Measurements from ENCODE around the gene ATP8B3.

The ATP8B3 gene

GRCh38 chr19:1785310-1785709 is 26.8 kb downstream of the ATP8B3 start:
- no peak overlapping the region for H2BK15ac ChIP-seq (replicated peaks; ENCODE audit: low read depth)
- no peak overlapping the region for H3K9ac ChIP-seq (ENCODE audit: low read length)
- H3K4me1 ChIP-seq (ENCODE audit: control insufficient read depth, low read depth, low read length) = no peaks in the 10 kb centered on the region
- no peak overlapping the region for H3K4ac ChIP-seq (ENCODE audit: low read depth, low read length)
- H3K36me3 ChIP-seq (ENCODE audit: control insufficient read depth, insufficient read depth, low read length) = no peaks in the 10 kb centered on the region
- no peak overlapping the region for H4K8ac ChIP-seq (ENCODE audit: low read depth, low read length)
- no peak overlapping the region for H2BK120ac ChIP-seq (ENCODE audit: low read depth, low read length)
- no peaks in the 10 kb centered on the region for H3K27me3 ChIP-seq (ENCODE audit: insufficient read depth, low read length, poor library complexity)
- H3K27ac ChIP-seq (ENCODE audit: low read depth, low read length) = no peak overlapping the region
- H4K5ac ChIP-seq (ENCODE audit: low read length) = no peak overlapping the region
- H3K79me1 ChIP-seq (ENCODE audit: low read length) = no peaks in the 10 kb centered on the region
- no peak overlapping the region for H3K4me3 ChIP-seq (ENCODE audit: low read length)
- H3K79me2 ChIP-seq (ENCODE audit: control insufficient read depth, insufficient read depth, low read length) = no peaks in the 10 kb centered on the region
- H3K4me2 ChIP-seq (ENCODE audit: low read length) = no peak overlapping the region
- no peak overlapping the region for H3K18ac ChIP-seq (ENCODE audit: low read length)
- no peak overlapping the region for H2AK5ac ChIP-seq (ENCODE audit: low read length)
- WGBS (ENCODE audit: extremely low coverage, insufficient coverage, low lambda C conversion rate) = no CpG with 5 or more reads among the region's 19 CpGs
- no peak overlapping the region for H2BK5ac ChIP-seq (ENCODE audit: low read length)
- DNase-seq = no peak
- no peak overlapping the region for H3K23ac ChIP-seq (ENCODE audit: low read length)
- no peak overlapping the region for H3K56ac ChIP-seq (ENCODE audit: low read length)

GRCh38 chr19:1783874-1784273 is 28.2 kb downstream of the ATP8B3 start:
- no peak overlapping the region for H2BK15ac ChIP-seq (replicated peaks; ENCODE audit: low read depth)
- H3K36me3 ChIP-seq (ENCODE audit: control insufficient read depth, insufficient read depth, low read length) = no peaks in the 10 kb centered on the region
- H2BK5ac ChIP-seq (ENCODE audit: low read length) = no peak overlapping the region
- H2BK120ac ChIP-seq (ENCODE audit: low read depth, low read length) = no peak overlapping the region
- no peak overlapping the region for H3K23ac ChIP-seq (ENCODE audit: low read length)
- H3K79me2 ChIP-seq (ENCODE audit: control insufficient read depth, insufficient read depth, low read length) = no peaks in the 10 kb centered on the region
- no peak overlapping the region for H3K4ac ChIP-seq (ENCODE audit: low read depth, low read length)
- no peak overlapping the region for H4K8ac ChIP-seq (ENCODE audit: low read depth, low read length)
- no peak overlapping the region for H2AK5ac ChIP-seq (ENCODE audit: low read length)
- no peak for DNase-seq
- no peak overlapping the region for H3K9ac ChIP-seq (ENCODE audit: low read length)
- no peak overlapping the region for H3K56ac ChIP-seq (ENCODE audit: low read length)
- no CpG with 5 or more reads among the region's 9 CpGs for WGBS (ENCODE audit: extremely low coverage, insufficient coverage, low lambda C conversion rate)
- H3K27ac ChIP-seq (ENCODE audit: low read depth, low read length) = no peak overlapping the region
- peaks cover 9% of the 10 kb centered on the region for H3K27me3 ChIP-seq (ENCODE audit: insufficient read depth, low read length, poor library complexity)
- H4K5ac ChIP-seq (ENCODE audit: low read length) = no peak overlapping the region
- no peaks in the 10 kb centered on the region for H3K4me1 ChIP-seq (ENCODE audit: control insufficient read depth, low read depth, low read length)
- H3K79me1 ChIP-seq (ENCODE audit: low read length) = no peaks in the 10 kb centered on the region
- no peak overlapping the region for H3K18ac ChIP-seq (ENCODE audit: low read length)
- no peak overlapping the region for H3K4me3 ChIP-seq (ENCODE audit: low read length)
- H3K4me2 ChIP-seq (ENCODE audit: low read length) = no peak overlapping the region

- H2AK5ac ChIP-seq (ENCODE audit: low read length) = no peak overlapping the region
- H4K8ac ChIP-seq (ENCODE audit: low read depth, low read length) = no peak overlapping the region
- peaks cover 11% of the 10 kb centered on the region for H3K27me3 ChIP-seq (ENCODE audit: insufficient read depth, low read length, poor library complexity)
- H3K79me1 ChIP-seq (ENCODE audit: low read length) = no peaks in the 10 kb centered on the region
- H3K4ac ChIP-seq (ENCODE audit: low read depth, low read length) = no peak overlapping the region
- no peak overlapping the region for H4K5ac ChIP-seq (ENCODE audit: low read length)
- H3K23ac ChIP-seq (ENCODE audit: low read length) = no peak overlapping the region
- no peaks in the 10 kb centered on the region for H3K79me2 ChIP-seq (ENCODE audit: control insufficient read depth, insufficient read depth, low read length)
- no peak overlapping the region for H3K4me3 ChIP-seq (ENCODE audit: low read length)
- H2BK5ac ChIP-seq (ENCODE audit: low read length) = no peak overlapping the region
- H3K56ac ChIP-seq (ENCODE audit: low read length) = no peak overlapping the region
- H3K18ac ChIP-seq (ENCODE audit: low read length) = no peak overlapping the region
- no peak overlapping the region for H3K9ac ChIP-seq (ENCODE audit: low read length)
- H3K4me1 ChIP-seq (ENCODE audit: control insufficient read depth, low read depth, low read length) = no peaks in the 10 kb centered on the region
- no peak overlapping the region for H2BK15ac ChIP-seq (replicated peaks; ENCODE audit: low read depth)
- H2BK120ac ChIP-seq (ENCODE audit: low read depth, low read length) = no peak overlapping the region
- H3K36me3 ChIP-seq (ENCODE audit: control insufficient read depth, insufficient read depth, low read length) = no peaks in the 10 kb centered on the region
- no peak overlapping the region for H3K4me2 ChIP-seq (ENCODE audit: low read length)
- H3K27ac ChIP-seq (ENCODE audit: low read depth, low read length) = no peak overlapping the region
- no CpG with 5 or more reads among the region's 4 CpGs for WGBS (ENCODE audit: extremely low coverage, insufficient coverage, low lambda C conversion rate)
- DNase-seq = no peak
Observed at GRCh38 chr19:1783354-1783753, 28.7 kb downstream of the ATP8B3 start.

GRCh38 chr19:1782521-1782920 is 29.6 kb downstream of the ATP8B3 start:
- Histone ChIP-seq H3K79me2 (ENCODE audit: control insufficient read depth, insufficient read depth, low read length) (no peaks in the 10 kb centered on the region), H2BK5ac (ENCODE audit: low read length) (no peak overlapping the region), H2BK15ac (replicated peaks; ENCODE audit: low read depth) (no peak overlapping the region), H3K4me2 (ENCODE audit: low read length) (no peak overlapping the region), H4K8ac (ENCODE audit: low read depth, low read length) (no peak overlapping the region), H3K4me3 (ENCODE audit: low read length) (no peak overlapping the region), H2BK120ac (ENCODE audit: low read depth, low read length) (no peak overlapping the region), H3K27me3 (ENCODE audit: insufficient read depth, low read length, poor library complexity) (peaks cover 12% of the 10 kb centered on the region), H3K79me1 (ENCODE audit: low read length) (no peaks in the 10 kb centered on the region), H3K18ac (ENCODE audit: low read length) (no peak overlapping the region), H3K36me3 (ENCODE audit: control insufficient read depth, insufficient read depth, low read length) (no peaks in the 10 kb centered on the region), H3K4ac (ENCODE audit: low read depth, low read length) (no peak overlapping the region), H3K23ac (ENCODE audit: low read length) (no peak overlapping the region), H4K5ac (ENCODE audit: low read length) (no peak overlapping the region), H3K56ac (ENCODE audit: low read length) (no peak overlapping the region), H3K9ac (ENCODE audit: low read length) (no peak overlapping the region), H3K4me1 (ENCODE audit: control insufficient read depth, low read depth, low read length) (no peaks in the 10 kb centered on the region), H2AK5ac (ENCODE audit: low read length) (no peak overlapping the region), H3K27ac (ENCODE audit: low read depth, low read length) (no peak overlapping the region)
- WGBS (ENCODE audit: extremely low coverage, insufficient coverage, low lambda C conversion rate) = no CpG with 5 or more reads among the region's 7 CpGs
- no peak for DNase-seq

GRCh38 chr19:1780272-1780958 is 31.7 kb downstream of the ATP8B3 start:
- no peak overlapping the region for H2BK15ac ChIP-seq (replicated peaks; ENCODE audit: low read depth)

GRCh38 chr19:1779574-1779973 is 32.5 kb downstream of the ATP8B3 start:
- H3K36me3 ChIP-seq (ENCODE audit: control insufficient read depth, insufficient read depth, low read length) = no peaks in the 10 kb centered on the region
- no peak for DNase-seq
- no peak overlapping the region for H2BK5ac ChIP-seq (ENCODE audit: low read length)
- no peak overlapping the region for H2AK5ac ChIP-seq (ENCODE audit: low read length)
- no peak overlapping the region for H3K27ac ChIP-seq (ENCODE audit: low read depth, low read length)
- WGBS (ENCODE audit: extremely low coverage, insufficient coverage, low lambda C conversion rate) = no CpG with 5 or more reads among the region's 16 CpGs
- no peaks in the 10 kb centered on the region for H3K79me1 ChIP-seq (ENCODE audit: low read length)
- no peak overlapping the region for H2BK120ac ChIP-seq (ENCODE audit: low read depth, low read length)
- H3K4me2 ChIP-seq (ENCODE audit: low read length) = no peak overlapping the region
- H3K4ac ChIP-seq (ENCODE audit: low read depth, low read length) = no peak overlapping the region
- H3K56ac ChIP-seq (ENCODE audit: low read length) = no peak overlapping the region
- no peak overlapping the region for H3K9ac ChIP-seq (ENCODE audit: low read length)
- no peak overlapping the region for H3K4me3 ChIP-seq (ENCODE audit: low read length)
- no peak overlapping the region for H4K5ac ChIP-seq (ENCODE audit: low read length)
- no peak overlapping the region for H3K23ac ChIP-seq (ENCODE audit: low read length)
- H3K79me2 ChIP-seq (ENCODE audit: control insufficient read depth, insufficient read depth, low read length) = no peaks in the 10 kb centered on the region
- H2BK15ac ChIP-seq (replicated peaks; ENCODE audit: low read depth) = no peak overlapping the region
- no peaks in the 10 kb centered on the region for H3K4me1 ChIP-seq (ENCODE audit: control insufficient read depth, low read depth, low read length)
- H4K8ac ChIP-seq (ENCODE audit: low read depth, low read length) = no peak overlapping the region
- peaks cover 34% of the 10 kb centered on the region for H3K27me3 ChIP-seq (ENCODE audit: insufficient read depth, low read length, poor library complexity)
- H3K18ac ChIP-seq (ENCODE audit: low read length) = no peak overlapping the region

More at GRCh38 chr19:1780272-1780958, 31.7 kb downstream of the ATP8B3 start:
- Histone ChIP-seq H4K8ac (ENCODE audit: low read depth, low read length) (no peak overlapping the region), H3K4me2 (ENCODE audit: low read length) (no peak overlapping the region), H3K79me2 (ENCODE audit: control insufficient read depth, insufficient read depth, low read length) (no peaks in the 10 kb centered on the region), H4K5ac (ENCODE audit: low read length) (no peak overlapping the region), H3K4ac (ENCODE audit: low read depth, low read length) (no peak overlapping the region), H3K36me3 (ENCODE audit: control insufficient read depth, insufficient read depth, low read length) (no peaks in the 10 kb centered on the region), H3K79me1 (ENCODE audit: low read length) (no peaks in the 10 kb centered on the region), H3K27me3 (ENCODE audit: insufficient read depth, low read length, poor library complexity) (peaks cover 32% of the 10 kb centered on the region), H3K56ac (ENCODE audit: low read length) (no peak overlapping the region), H2BK5ac (ENCODE audit: low read length) (no peak overlapping the region), H3K18ac (ENCODE audit: low read length) (no peak overlapping the region), H2AK5ac (ENCODE audit: low read length) (no peak overlapping the region), H3K27ac (ENCODE audit: low read depth, low read length) (no peak overlapping the region), H3K4me1 (ENCODE audit: control insufficient read depth, low read depth, low read length) (no peaks in the 10 kb centered on the region), H3K9ac (ENCODE audit: low read length) (no peak overlapping the region), H2BK120ac (ENCODE audit: low read depth, low read length) (no peak overlapping the region), H3K23ac (ENCODE audit: low read length) (no peak overlapping the region), H3K4me3 (ENCODE audit: low read length) (no peak overlapping the region)
- peak; percentile 61 for DNase-seq
- WGBS (ENCODE audit: extremely low coverage, insufficient coverage, low lambda C conversion rate) = no CpG with 5 or more reads among the region's 14 CpGs
